ENCODE results near the gene CCDC136.

The CCDC136 gene
- total RNA-seq, result 13.7 reads per million, percentile 38 among the genes with 10 or more reads in this experiment

- DNase-seq, result peak; percentile 72
Measured at GRCh38 chr7:128791121-128791971, at the start of gene CCDC136. Gene CCDC136, plus strand, starts transcription at chr7:128791968. Its CDS starts 444 bp downstream, at chr7:128792412.

DNA sequence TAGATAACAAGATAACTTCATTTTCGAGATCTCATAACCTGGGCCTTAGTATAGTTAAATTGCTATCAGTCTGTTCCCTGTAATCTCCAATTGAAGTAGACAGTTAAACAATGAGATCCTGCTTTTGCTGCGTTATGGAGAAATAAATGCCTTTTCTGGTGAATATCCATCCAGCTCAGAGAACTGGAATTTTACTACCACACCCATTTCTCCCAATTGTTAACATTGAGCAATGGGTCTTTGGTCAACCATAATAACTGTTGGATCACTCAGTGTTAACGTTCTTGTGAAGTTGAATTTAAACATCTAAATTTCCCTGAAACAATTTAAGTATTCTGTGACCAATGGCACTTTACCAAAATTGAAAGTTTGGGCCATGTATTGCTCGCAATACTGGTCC, 49.6 kb upstream of the CCDC136 start:
- no peak for DNase-seq

DNA sequence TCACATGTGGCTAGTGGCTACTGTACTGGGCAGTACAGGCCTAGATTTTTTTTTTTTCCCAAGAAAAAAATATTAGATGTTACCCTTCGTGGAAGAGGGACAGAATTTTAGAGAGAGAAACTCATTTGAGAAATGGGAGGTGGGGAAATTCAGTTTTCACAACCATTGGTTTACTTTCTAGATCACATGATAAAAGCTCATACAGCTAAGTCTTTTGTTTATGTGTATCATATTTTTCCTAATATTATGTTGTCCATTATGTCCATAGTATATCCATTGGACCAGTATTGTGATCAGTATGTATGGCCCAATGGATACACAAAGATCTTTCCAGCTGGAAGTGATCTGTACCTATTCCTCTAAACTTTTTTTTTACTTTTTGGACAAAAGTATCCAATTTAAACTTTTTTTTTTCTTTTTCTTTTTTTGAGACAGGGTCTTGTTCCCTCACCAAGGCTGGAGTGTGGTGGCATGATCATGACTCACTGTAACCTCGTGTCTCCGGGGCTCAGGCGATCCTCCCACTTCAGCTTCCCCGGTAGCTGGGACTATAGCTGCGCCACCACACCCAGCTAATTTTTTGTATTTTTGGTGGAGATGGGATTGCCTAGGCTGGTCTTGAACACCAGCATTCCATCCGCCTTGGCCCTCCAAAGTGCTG, 48.5 kb upstream of the CCDC136 start:
- DNase-seq, result no peak

DNA sequence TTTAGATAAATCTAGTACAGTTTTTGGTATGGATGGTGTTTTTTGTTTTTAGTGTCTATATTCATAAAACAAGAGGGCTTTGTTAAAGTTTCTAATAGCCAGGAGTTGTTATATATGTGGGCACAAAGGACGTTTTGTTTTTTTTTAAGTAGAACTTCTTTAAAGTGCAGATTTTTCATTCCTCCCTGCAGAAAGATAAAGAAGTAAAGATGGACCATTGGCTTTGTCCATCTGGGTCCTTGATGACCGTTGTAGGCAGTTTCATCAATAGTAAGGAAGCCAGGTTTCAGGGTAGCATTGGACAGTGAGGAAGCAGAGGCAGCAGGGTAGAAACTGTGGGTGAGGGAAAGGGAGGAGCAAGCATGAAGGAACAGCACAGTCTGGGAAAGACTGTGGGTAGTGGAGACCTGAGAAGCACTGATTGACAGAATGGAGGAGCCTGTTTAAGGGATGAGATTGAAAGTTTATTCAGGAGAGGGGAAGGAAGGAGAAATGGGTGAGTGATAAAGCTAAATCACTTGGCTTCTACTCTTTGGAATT, 47.3 kb upstream of the CCDC136 start:
- no peak for DNase-seq

GRCh38 chr7:128745706-128746105, 46.1 kb upstream of the CCDC136 start:
- DNase-seq, result no peak

DNA sequence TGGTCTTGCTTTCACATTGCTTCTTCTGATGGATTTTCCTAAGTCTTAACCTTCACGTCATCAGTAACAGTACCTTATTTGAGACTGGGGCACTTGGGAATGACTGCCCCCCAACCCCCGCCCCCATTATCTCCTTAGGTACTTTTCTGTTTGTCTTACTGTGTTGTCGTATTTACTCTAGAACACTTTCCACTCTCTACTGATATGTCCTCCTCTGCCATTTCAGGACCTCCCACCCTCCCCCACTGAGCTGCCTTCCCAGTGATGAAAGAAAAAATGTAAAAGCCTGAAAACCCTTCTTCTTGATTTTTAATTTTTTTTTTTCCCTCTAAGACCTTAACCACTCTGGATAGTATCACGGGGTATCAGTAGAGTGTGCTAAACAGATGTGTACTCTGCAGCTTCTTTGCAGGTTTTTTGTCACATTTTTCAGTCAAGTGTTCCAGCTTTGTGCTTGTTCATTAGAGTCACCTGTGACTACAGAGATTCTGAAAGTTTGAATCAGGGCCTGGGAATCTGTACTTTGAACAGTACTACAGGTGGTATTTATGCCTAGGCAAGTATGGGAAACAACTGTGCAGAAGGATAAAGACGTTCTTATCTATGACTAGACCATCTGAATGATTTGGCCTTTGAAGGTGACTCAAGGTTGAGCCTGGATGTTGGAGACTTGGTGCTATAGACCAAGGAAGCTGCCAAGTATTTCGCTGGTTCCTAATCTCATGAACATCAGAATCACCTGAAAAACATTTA, 44.3 kb upstream of the CCDC136 start:
- DNase-seq, result no peak

- DNase-seq, result no peak
Measured at GRCh38 chr7:128752251-128752650, 39.5 kb upstream of the CCDC136 start.

GRCh38 chr7:128755075-128755818, 36.5 kb upstream of the CCDC136 start:
- DNase-seq, result no peak

- no peak for DNase-seq
Measured at GRCh38 chr7:128755819-128756476, 35.8 kb upstream of the CCDC136 start.

- no peak for DNase-seq
Measured at GRCh38 chr7:128757203-128757602, 34.6 kb upstream of the CCDC136 start.

- no peak for DNase-seq
Measured at GRCh38 chr7:128758553-128758952, 33.2 kb upstream of the CCDC136 start.

DNA sequence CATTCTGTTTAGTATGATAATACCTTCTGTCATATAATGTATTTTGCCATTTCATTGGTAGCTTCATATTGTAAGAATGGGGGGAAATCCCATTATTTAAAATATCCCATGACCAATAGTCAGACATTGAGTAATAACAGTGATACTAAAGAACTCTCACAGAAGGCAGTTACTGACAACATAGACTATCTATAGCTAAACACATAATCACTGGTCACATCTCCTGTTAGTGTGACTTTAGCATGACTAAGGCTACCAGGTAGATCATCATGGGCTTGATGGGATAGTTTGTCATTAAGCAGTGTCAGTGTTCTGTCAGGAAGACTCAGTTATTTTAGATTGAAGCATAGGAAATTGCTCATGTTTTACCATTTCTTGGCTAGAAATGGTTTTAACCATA, 32.5 kb upstream of the CCDC136 start:
- no peak for DNase-seq

DNA sequence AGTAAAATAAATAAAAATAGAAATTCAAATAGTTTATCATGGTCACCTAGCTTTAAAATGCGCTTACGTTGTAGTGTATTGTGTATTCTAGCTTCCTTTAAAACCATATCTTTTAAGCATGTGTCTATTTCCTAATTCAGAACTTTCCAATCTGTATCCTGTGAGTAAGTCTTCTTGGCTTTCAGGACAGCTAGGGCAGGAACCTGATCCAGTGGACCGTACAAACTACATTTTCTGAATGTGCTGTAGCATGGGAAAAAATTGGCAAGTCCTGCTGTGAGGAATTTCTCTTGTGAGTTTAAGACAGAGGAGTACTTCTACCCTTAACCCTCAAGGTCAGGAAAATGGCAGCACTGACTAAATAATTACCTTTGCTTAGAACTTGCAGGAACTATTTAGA, 28.2 kb upstream of the CCDC136 start:
- DNase-seq, result no peak

- no peak for DNase-seq
Measured at GRCh38 chr7:128767475-128768110, 24.2 kb upstream of the CCDC136 start.

- no peak for DNase-seq
Measured at GRCh38 chr7:128770233-128770632, 21.5 kb upstream of the CCDC136 start.

DNA sequence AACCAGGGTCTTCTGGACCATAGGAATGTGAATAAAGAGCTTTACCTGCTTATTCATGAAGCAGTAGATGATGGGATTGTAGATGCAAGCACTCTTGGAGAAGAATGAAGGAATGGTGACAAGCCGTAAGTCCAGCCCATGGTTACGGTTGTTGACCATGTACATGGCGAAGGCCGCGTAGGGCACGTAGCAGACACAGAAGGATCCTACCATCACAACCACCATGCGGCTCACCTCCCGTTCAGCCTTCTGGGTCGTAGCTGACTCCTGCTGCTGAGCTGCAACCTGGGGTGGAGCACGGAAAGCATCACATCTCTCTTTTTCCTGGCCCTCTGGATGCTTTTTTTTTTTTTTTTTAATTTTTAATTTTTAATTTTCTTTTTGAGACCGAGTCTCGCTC, 18.2 kb upstream of the CCDC136 start:
- DNase-seq, result no peak

DNA sequence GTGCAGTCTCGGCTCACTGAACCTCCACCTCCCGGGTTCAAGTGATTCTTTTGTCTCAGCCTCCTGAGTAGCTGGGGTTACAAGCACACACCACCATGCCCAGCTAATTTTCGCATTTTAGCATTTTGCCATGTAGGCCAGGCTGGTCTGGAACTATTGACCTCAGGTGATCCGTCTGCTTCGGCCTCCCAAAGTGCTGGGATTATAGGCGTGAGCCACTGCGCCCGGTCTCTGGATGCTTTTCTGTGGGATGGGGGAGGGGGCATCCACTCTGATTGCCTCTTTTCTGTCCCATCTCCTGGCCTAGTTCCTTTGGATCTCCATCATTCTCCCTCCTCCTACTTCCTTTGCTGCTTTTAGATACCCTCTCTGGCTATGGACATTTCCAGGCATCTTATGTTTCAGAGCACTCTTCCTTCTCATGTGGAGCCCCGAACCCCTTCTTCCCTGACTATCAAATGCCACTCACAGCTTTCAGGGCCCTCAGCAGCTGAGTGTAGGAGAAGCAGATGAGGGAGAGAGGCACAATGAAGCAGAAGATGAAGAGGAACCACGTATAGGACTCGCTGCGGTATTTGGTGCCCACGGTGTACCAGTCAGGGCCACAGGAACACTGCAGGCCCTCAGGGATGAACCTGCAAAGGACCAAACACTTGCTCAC, 17.6 kb upstream of the CCDC136 start:
- DNase-seq, result no peak

DNA sequence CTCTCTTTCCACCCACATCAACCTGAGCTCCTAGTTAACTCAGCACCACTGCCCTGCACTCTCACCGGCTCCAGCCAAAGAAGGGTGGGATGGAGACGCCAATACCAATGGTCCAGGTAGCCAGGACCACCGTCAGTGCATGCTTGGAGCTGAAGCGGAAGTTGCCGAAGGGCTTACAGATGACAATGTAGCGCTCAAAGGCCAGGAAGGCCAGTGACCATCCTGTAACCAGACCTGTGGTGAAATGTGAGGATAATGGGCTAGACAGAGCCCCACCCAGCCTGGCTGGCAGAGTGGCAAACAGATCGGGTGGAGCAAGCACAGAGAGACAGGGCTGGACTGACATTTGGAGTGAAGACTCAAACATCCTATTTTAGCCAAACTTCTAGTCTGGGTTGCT, 16.8 kb upstream of the CCDC136 start:
- no peak for DNase-seq

- no peak for DNase-seq
Measured at GRCh38 chr7:128775744-128776474, 15.9 kb upstream of the CCDC136 start, which contains the start of gene OPN1SW. Gene OPN1SW, minus strand, starts transcription at chr7:128775794. Its CDS starts 13 bp downstream, at chr7:128775781.

Measured in effector CD4-positive, alpha-beta T cell (primary cell).